Prostate gland (tissue), 2 donors: Measurements from ENCODE around the gene C10orf90. TPM values are rescaled to one million over a fixed set of nuclear protein-coding genes. Genes with fewer than 3 reads are reported as not detected.

Source experiments
- DNase-seq: peaks from one replicate; pipeline ENCODE4 v3.0.0-alpha.2; 2019; ENCODE audit warnings: low spot score
- H3K27ac ChIP-seq, 2 donors: fragments of 200-600 bp; sonication (generic); 2 replicates each; pipeline ENCODE4 v1.5.1; 2017 to 2019
- H3K27me3 ChIP-seq: fragments of 200-600 bp; sonication (generic); replicated peaks from 2 replicates; pipeline ENCODE4 v1.5.1; 2019; ENCODE audit not compliant: insufficient read depth
- H3K36me3 ChIP-seq, 2 donors: fragments of 200-600 bp; sonication (generic); 1 replicate in 1 of 2; 2 replicates in 1 of 2; pipeline versions ENCODE4 v1.5.1 to v1.8.1; 2017 to 2019
- H3K4me1 ChIP-seq: fragments of 200-600 bp; sonication (generic); replicated peaks from 2 replicates; pipeline ENCODE4 v1.5.1; 2019
- H3K4me3 ChIP-seq, 2 donors: fragments of 200-600 bp; sonication (generic); 2 replicates each; pipeline ENCODE4 v1.5.1; 2017 to 2019
- H3K9me3 ChIP-seq: fragments of 200-600 bp; sonication (generic); 2 replicates; pipeline ENCODE4 v1.5.1; 2017
- POLR2A ChIP-seq: fragments of 450-650 bp; IDR thresholded peaks from one replicate; pipeline ENCODE4 v1.6.1; 2016; ENCODE audit warnings: antibody characterized with exemption, mild to moderate bottlenecking
- POLR2AphosphoS5 ChIP-seq: sonication (generic); formaldehyde crosslinking; IDR thresholded peaks from one replicate; pipeline ENCODE4 v1.6.1; 2017; ENCODE audit warnings: antibody characterized with exemption
- WGBS: methylation state at CpG from one replicate; pipeline ENCODE4 v1.1.5; 2018; 5-methylcytosine and 5-hydroxymethylcytosine counted together
- intact Hi-C: fragments of 100-400 bp; cut with DNase I; formaldehyde crosslinking; loops from one replicate; pipeline ENCODE4 v1.14.2; 2022
- total RNA-seq, 2 donors: library from RNA; depleted of rRNA; stranded (reverse); fragments of >200 nt; gene quantifications; one replicate each; pipeline ENCODE4 v1.1.0, GENCODE V29; 2016
- TF ChIP-seq, protein P1 (sequence below), 4 experiments: fragments of 200-600 bp in 2 of 4; fragments of 450-650 bp in 2 of 4; sonication (generic) in 2 of 4; IDR thresholded peaks; 1 replicate in 3 of 4; 2 replicates in 1 of 4; pipeline ENCODE4 v1.5.1; 2016 to 2019; ENCODE audit warnings: antibody characterized with exemption in 4 of 4, mild to moderate bottlenecking in 2 of 4, moderate library complexity in 2 of 4

Gene C10orf90
- total RNA-seq, 2 donors from 2014 or later, result 0.45 TPM; not detected in 1

DNA sequence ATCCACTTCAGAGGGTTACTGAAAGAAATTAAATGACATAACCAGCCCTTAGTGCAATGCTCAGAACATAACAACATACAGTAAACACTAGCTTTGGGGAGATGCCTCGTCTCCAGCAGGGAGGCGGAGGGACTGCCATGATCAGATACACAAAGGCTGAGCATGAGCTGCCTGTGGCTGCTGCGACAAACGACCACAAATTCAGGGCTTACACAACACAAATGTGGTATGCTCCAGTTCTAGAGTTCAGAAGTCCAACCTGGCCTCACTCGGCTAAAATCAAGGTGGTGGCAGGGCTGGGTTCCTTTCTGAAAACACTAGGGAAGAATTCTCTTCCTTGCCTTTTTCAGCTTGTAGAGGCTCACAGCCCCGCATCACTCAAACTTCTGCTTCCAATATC is 154.0 kb downstream of the C10orf90 start:
- WGBS, result 93% methylated on average over 6 of the region's 6 CpGs
- no peaks in the 10 kb centered on the region for H3K36me3 ChIP-seq
- H3K4me1 ChIP-seq, result no peaks in the 10 kb centered on the region
- no peaks in the 10 kb centered on the region for H3K9me3 ChIP-seq
- intact Hi-C loops, result no loop called here
- no peak overlapping the region for H3K4me3 ChIP-seq
- no peak for DNase-seq
- no peaks in the 10 kb centered on the region for H3K27me3 ChIP-seq
- H3K27ac ChIP-seq, result no peak overlapping the region
- TF ChIP-seq POLR2A (no peak), POLR2AphosphoS5 (no peak)
- TF ChIP-seq, protein P1, sequence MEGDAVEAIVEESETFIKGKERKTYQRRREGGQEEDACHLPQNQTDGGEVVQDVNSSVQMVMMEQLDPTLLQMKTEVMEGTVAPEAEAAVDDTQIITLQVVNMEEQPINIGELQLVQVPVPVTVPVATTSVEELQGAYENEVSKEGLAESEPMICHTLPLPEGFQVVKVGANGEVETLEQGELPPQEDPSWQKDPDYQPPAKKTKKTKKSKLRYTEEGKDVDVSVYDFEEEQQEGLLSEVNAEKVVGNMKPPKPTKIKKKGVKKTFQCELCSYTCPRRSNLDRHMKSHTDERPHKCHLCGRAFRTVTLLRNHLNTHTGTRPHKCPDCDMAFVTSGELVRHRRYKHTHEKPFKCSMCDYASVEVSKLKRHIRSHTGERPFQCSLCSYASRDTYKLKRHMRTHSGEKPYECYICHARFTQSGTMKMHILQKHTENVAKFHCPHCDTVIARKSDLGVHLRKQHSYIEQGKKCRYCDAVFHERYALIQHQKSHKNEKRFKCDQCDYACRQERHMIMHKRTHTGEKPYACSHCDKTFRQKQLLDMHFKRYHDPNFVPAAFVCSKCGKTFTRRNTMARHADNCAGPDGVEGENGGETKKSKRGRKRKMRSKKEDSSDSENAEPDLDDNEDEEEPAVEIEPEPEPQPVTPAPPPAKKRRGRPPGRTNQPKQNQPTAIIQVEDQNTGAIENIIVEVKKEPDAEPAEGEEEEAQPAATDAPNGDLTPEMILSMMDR (IDR thresholded peaks at IDR 0.05), result no peak

DNA sequence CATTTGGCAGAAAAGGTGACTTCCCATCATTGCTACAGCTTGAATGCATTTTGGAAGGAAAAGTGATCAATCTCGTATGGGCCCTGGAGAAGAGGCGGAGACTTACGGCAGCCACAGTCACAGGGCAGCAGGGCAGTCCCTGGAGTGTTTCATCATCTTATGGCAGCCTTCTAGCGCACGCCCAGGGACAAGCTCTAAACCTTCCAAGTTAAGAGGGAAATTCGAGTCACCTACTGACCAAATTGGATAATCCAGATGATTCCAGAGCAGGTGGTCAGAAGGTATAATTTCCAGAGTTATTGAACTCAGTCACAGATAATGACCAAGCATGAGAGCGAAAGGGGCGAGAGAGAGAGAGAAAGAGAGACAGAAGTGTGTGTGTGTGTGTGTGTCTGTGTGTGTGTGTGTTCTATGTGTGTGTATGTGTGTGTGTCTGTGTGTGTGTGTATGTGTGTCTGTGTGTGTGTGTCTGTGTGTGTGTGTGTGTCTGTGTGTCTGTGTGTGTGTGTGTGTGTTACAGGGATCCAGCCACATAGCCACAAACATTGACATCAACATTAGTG is 158.5 kb downstream of the C10orf90 start:
- intact Hi-C loops, result no loop called here
- 67% methylated on average over 8 of the region's 8 CpGs for WGBS
- Histone ChIP-seq H3K4me3 (no peak overlapping the region), H3K27me3 (no peaks in the 10 kb centered on the region), H3K4me1 (no peaks in the 10 kb centered on the region), H3K27ac (no peak overlapping the region), H3K9me3 (no peaks in the 10 kb centered on the region), H3K36me3 (no peaks in the 10 kb centered on the region)
- DNase-seq, result no peak
- TF ChIP-seq POLR2A (no peak), POLR2AphosphoS5 (no peak)
- TF ChIP-seq, protein P1 (IDR thresholded peaks at IDR 0.05), result no peak

DNA sequence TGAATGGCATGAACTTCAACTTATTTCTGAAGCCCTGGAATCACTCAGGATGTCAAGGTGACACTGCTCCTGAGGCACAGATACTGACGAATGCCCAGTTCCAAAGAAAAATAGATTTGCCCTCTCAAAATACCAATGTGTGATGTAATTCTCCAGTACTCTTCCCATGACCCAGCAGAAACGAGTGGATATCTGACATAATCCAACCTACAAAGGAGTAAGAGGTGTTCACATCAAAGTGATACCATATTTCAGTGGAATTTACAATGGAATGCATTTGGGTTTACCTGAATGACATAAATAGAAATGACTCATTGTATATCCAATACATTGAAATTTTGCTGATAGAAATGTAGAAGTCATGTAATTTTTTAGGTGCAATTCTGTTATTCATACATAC is 161.3 kb downstream of the C10orf90 start:
- TF ChIP-seq POLR2AphosphoS5 (no peak), POLR2A (no peak)
- TF ChIP-seq, protein P1 (IDR thresholded peaks at IDR 0.05), result no peak
- intact Hi-C loops, result no loop called here
- no peak overlapping the region for H3K4me3 ChIP-seq
- H3K36me3 ChIP-seq, result no peaks in the 10 kb centered on the region
- no peak for DNase-seq
- 85% methylated on average over 2 of the region's 2 CpGs for WGBS
- H3K4me1 ChIP-seq, result no peaks in the 10 kb centered on the region
- H3K27ac ChIP-seq, result no peak overlapping the region
- H3K27me3 ChIP-seq, result no peaks in the 10 kb centered on the region
- H3K9me3 ChIP-seq, result no peaks in the 10 kb centered on the region

DNA sequence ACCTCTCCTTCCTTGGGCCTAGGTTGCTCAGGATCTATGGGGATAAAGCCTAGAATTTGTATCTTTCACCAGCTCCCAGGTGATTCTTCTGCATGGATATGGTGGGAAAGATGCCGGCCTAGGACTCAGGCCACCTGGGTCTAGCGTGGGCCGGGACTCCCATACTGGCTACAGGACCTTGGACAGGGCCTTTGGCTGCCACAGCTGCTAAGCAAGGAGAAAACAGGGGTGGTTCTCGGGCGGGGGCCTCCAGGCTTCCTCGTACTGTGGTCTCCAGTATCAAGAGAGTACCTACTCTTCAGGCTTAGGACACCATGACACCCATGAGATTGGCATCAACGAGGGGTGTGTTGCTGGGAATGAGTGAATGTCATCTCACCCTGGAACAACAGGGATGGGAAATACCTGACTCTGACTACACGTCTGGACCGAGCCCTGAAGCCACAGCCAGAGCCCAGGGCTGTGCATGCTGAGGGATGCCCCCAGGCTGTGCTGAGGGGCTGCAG is 161.9 kb downstream of the C10orf90 start:
- no peaks in the 10 kb centered on the region for H3K36me3 ChIP-seq
- no peaks in the 10 kb centered on the region for H3K27me3 ChIP-seq
- H3K4me1 ChIP-seq, result no peaks in the 10 kb centered on the region
- WGBS, result 65% methylated on average over 9 of the region's 9 CpGs
- H3K4me3 ChIP-seq, result no peak overlapping the region
- intact Hi-C loops, result no loop called here
- TF ChIP-seq POLR2A (no peak), POLR2AphosphoS5 (no peak)
- TF ChIP-seq, protein P1 (IDR thresholded peaks at IDR 0.05), result no peak
- DNase-seq, result no peak
- H3K9me3 ChIP-seq, result no peaks in the 10 kb centered on the region
- no peak overlapping the region for H3K27ac ChIP-seq

DNA sequence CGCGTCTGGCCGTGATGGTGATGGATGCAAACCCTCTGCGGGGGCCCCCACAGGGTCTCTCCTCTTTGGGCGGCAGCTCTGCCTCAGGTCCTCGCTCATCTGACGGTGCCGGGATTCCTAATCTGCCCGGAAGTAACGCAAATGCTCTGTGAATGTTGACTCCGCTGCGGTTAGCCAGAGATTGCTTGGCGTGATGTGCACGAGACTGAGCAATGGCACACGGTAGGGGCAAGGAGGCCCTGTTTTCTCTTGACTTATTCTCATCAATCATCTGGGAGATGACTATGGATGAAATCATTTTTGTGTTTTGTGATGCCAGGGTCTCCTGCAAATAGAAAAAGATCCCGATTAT is 165.8 kb downstream of the C10orf90 start:
- Histone ChIP-seq H3K4me3 (no peak overlapping the region), H3K27ac (no peak overlapping the region), H3K36me3 (no peaks in the 10 kb centered on the region), H3K9me3 (no peaks in the 10 kb centered on the region), H3K4me1 (no peaks in the 10 kb centered on the region), H3K27me3 (no peaks in the 10 kb centered on the region)
- intact Hi-C loops, result loop anchor here (5.0 kb wide), 1 partner anchor 522 kb away; no protein-coding TSS in a partner anchor
- DNase-seq, result no peak
- no peak for TF ChIP-seq POLR2A
- WGBS, result 78% methylated on average over 16 of the region's 16 CpGs
